Neural cell (in vitro differentiated cells): Measurements from ENCODE around the gene TRIO.

ENCODE experiments used
- TAF1 ChIP-seq: IDR thresholded peaks from 2 replicates; pipeline ENCODE4 v1.6.1; 2012; ENCODE audit warnings: low read depth
- TF ChIP-seq, protein P1 (sequence below): IDR thresholded peaks from 2 replicates; pipeline ENCODE4 v1.6.1; 2012; ENCODE audit warnings: borderline replicate concordance

DNA sequence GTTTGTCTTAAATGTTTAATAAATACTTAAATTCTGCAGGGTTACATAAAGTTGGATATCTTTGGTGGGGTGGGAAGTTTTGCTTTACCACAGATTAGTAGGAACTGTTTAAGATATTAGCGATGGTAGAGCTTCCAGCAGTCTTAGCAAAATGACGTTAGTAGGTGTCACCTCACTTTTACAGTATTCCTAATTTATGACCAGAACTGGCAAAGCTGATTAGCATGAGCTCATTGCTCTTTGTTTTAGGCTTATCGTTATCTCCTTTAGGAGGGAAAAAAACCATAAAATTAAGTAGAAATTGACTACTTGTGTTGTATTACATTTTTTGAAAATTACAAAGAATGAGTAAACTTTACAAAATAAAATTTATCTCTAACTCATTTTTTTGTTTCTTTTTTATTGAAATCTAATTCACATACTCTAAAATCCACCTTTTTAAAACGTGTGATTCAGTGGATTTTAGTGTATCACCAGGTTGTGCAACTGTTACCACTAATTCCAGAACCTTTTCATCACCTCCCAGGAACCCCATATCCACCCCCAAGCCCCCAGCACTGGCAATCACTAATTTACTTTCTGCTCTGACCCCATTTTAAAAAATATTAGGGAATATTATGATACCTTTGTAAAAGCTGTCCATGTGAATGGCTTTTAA, 129.5 kb downstream of the TRIO start:
- TF ChIP-seq, protein P1, sequence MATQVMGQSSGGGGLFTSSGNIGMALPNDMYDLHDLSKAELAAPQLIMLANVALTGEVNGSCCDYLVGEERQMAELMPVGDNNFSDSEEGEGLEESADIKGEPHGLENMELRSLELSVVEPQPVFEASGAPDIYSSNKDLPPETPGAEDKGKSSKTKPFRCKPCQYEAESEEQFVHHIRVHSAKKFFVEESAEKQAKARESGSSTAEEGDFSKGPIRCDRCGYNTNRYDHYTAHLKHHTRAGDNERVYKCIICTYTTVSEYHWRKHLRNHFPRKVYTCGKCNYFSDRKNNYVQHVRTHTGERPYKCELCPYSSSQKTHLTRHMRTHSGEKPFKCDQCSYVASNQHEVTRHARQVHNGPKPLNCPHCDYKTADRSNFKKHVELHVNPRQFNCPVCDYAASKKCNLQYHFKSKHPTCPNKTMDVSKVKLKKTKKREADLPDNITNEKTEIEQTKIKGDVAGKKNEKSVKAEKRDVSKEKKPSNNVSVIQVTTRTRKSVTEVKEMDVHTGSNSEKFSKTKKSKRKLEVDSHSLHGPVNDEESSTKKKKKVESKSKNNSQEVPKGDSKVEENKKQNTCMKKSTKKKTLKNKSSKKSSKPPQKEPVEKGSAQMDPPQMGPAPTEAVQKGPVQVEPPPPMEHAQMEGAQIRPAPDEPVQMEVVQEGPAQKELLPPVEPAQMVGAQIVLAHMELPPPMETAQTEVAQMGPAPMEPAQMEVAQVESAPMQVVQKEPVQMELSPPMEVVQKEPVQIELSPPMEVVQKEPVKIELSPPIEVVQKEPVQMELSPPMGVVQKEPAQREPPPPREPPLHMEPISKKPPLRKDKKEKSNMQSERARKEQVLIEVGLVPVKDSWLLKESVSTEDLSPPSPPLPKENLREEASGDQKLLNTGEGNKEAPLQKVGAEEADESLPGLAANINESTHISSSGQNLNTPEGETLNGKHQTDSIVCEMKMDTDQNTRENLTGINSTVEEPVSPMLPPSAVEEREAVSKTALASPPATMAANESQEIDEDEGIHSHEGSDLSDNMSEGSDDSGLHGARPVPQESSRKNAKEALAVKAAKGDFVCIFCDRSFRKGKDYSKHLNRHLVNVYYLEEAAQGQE = no peak
- TF ChIP-seq TAF1 = no peak
